Urothelium cell line (cell line): ENCODE data around the gene CUX1.
"Not testable (repeated sequence)": the region's sequence is repeated elsewhere in the genome, so short reads cannot be mapped to it uniquely, and the experiment has no call there.

Experiments used
- DNase-seq: peaks from one replicate; pipeline ENCODE4 v3.0.0; 2011; ENCODE audit warnings: low spot score, mixed read lengths
- FAIRE-seq: peaks from 2 replicates; lab custom pipeline; 2011; peaks lifted over from hg19 to GRCh38; lab: Jason Lieb, UNC

CUX1 gene

GRCh38 chr7:102220229-102220850 lies 402.9 kb downstream of the CUX1 start:
- FAIRE-seq = no peak
- peak; percentile 56 for DNase-seq

- peak; percentile 80 for DNase-seq
- peak; percentile 97 for FAIRE-seq
Measured at GRCh38 chr7:102220960-102221800, 403.8 kb downstream of the CUX1 start.

- no peak for FAIRE-seq
- no peak for DNase-seq
Measured at GRCh38 chr7:102221961-102222360, 404.5 kb downstream of the CUX1 start.

GRCh38 chr7:102222445-102222844 lies 405.0 kb downstream of the CUX1 start:
- no peak for FAIRE-seq
- DNase-seq = peak; percentile 56

- DNase-seq = no peak
- FAIRE-seq = no peak
Measured at GRCh38 chr7:102223184-102223583, 405.8 kb downstream of the CUX1 start.

GRCh38 chr7:102225025-102225424 lies 407.6 kb downstream of the CUX1 start:
- FAIRE-seq (no peak), DNase-seq (no peak)

GRCh38 chr7:102227371-102227770 lies 409.9 kb downstream of the CUX1 start:
- no peak for FAIRE-seq
- no peak for DNase-seq

GRCh38 chr7:102228935-102229334 lies 411.5 kb downstream of the CUX1 start:
- FAIRE-seq = no peak
- no peak for DNase-seq

GRCh38 chr7:102230162-102230561 lies 412.7 kb downstream of the CUX1 start:
- FAIRE-seq, DNase-seq: not testable (repeated sequence)

GRCh38 chr7:102230593-102230992 lies 413.2 kb downstream of the CUX1 start:
- no peak for DNase-seq
- no peak for FAIRE-seq

GRCh38 chr7:102232611-102233286 lies 415.3 kb downstream of the CUX1 start:
- DNase-seq (no peak), FAIRE-seq (no peak)

- no peak for DNase-seq
- no peak for FAIRE-seq
Measured at GRCh38 chr7:102234131-102234530, 416.7 kb downstream of the CUX1 start.

GRCh38 chr7:102234801-102235550 lies 417.6 kb downstream of the CUX1 start:
- FAIRE-seq (no peak), DNase-seq (no peak)

GRCh38 chr7:102236102-102236501 lies 418.7 kb downstream of the CUX1 start:
- FAIRE-seq = no peak
- DNase-seq = no peak

- DNase-seq (peak; percentile 93), FAIRE-seq (no peak)
Measured at GRCh38 chr7:102236592-102237287, 419.3 kb downstream of the CUX1 start.

GRCh38 chr7:102239206-102239820 lies 421.9 kb downstream of the CUX1 start:
- no peak for FAIRE-seq
- DNase-seq = no peak

- FAIRE-seq = no peak
- DNase-seq = no peak
Measured at GRCh38 chr7:102241431-102241830, 424.0 kb downstream of the CUX1 start.

GRCh38 chr7:102244601-102245000 lies 427.2 kb downstream of the CUX1 start:
- FAIRE-seq (no peak), DNase-seq (no peak)

- no peak for DNase-seq
- FAIRE-seq = no peak
Measured at GRCh38 chr7:102248081-102248455, 430.6 kb downstream of the CUX1 start.
